ENCODE results near the gene MPND. TPM values are rescaled to one million over a fixed set of nuclear protein-coding genes. Genes with fewer than 3 reads are reported as not detected.
A peak's percentile ranks its signal among the peaks of the same experiment; 100 is the strongest.

The MPND gene
- total RNA-seq, 1 experiment from 2014 or later, result 4.8 TPM

- DNase-seq (ENCODE audit: low read depth), result peak; percentile 82
These were observed 33.8 kb downstream of the MPND start for GRCh38 chr19:4376991-4377781.

- DNase-seq (ENCODE audit: low read depth), result no peak
These were observed 35.5 kb downstream of the MPND start for GRCh38 chr19:4378886-4379285.

- peak; percentile 62 for DNase-seq (ENCODE audit: low read depth)
These were observed 36.3 kb downstream of the MPND start for GRCh38 chr19:4379383-4380253.

- peak; percentile 63 for DNase-seq (ENCODE audit: low read depth)
These were observed 36.9 kb downstream of the MPND start for GRCh38 chr19:4380254-4380727.

- no peak for DNase-seq (ENCODE audit: low read depth)
These were observed 42.1 kb downstream of the MPND start for GRCh38 chr19:4385291-4386040.

- peak; percentile 42 for DNase-seq (ENCODE audit: low read depth)
These were observed 42.9 kb downstream of the MPND start for GRCh38 chr19:4386041-4386782.

GRCh38 chr19:4388337-4389063 is 45.1 kb downstream of the MPND start:
- DNase-seq (ENCODE audit: low read depth), result no peak

GRCh38 chr19:4389064-4389375 is 45.7 kb downstream of the MPND start:
- DNase-seq (ENCODE audit: low read depth), result no peak

- no peak for DNase-seq (ENCODE audit: low read depth)
These were observed 46.2 kb downstream of the MPND start for GRCh38 chr19:4389511-4390016.

- DNase-seq (ENCODE audit: low read depth), result no peak
These were observed 46.7 kb downstream of the MPND start for GRCh38 chr19:4390017-4390566.

- no peak for DNase-seq (ENCODE audit: low read depth)
These were observed 47.4 kb downstream of the MPND start for GRCh38 chr19:4390567-4391305.

GRCh38 chr19:4391306-4391693 is 47.9 kb downstream of the MPND start:
- no peak for DNase-seq (ENCODE audit: low read depth)

- DNase-seq (ENCODE audit: low read depth), result peak; percentile 46
These were observed 48.5 kb downstream of the MPND start for GRCh38 chr19:4391701-4392483.

- no peak for DNase-seq (ENCODE audit: low read depth)
These were observed 50.7 kb downstream of the MPND start for GRCh38 chr19:4393947-4394590.

GRCh38 chr19:4396949-4397783 is 53.8 kb downstream of the MPND start:
- no peak for DNase-seq (ENCODE audit: low read depth)

- peak; percentile 22 for DNase-seq (ENCODE audit: low read depth)
These were observed 56.4 kb downstream of the MPND start for GRCh38 chr19:4399812-4400134.

- peak; percentile 84 for DNase-seq (ENCODE audit: low read depth)
These were observed 57.0 kb downstream of the MPND start, which contains the start of gene SH3GL1 for GRCh38 chr19:4400135-4400936. Gene SH3GL1 (minus strand): TSS chr19:4400547. CDS start chr19:4400368, 179 bp downstream.

All from RPMI7951 (cell line).